ENCODE data around the gene IKZF5. TPM values are rescaled to one million over a fixed set of nuclear protein-coding genes. Genes with fewer than 3 reads are reported as not detected.

The IKZF5 gene
- 10.9 to 14.6 TPM (median 12.4 TPM) in 3 replicates for total RNA-seq

GRCh38 chr10:123008355-123009104 is at the start of gene IKZF5, which contains the start of gene ACADSB:
IKZF5 (minus strand) TSS chr10:123008795; CDS start chr10:122998625, 10,170 bp downstream.
ACADSB (plus strand) TSS chr10:123009006; CDS start chr10:123009030, 24 bp downstream.
- DNase-seq (ENCODE audit: low spot score in 2 of 2, unreplicated experiment in 2 of 2), result peak; percentile 92
- peaks cover 22% of the 10 kb centered on the region for H3K4me1 Mint-ChIP-seq
- TF ChIP-seq CTCF (IDR thresholded peaks at IDR 0.05; ENCODE audit: unreplicated experiment), result no peak
- no peaks in the 10 kb centered on the region for H3K9me3 Mint-ChIP-seq
- H3K4me3 Mint-ChIP-seq, result peak within 1 kb of the TSS; percentile 99
- H3K36me3 Mint-ChIP-seq, result peaks cover 9% of the 10 kb centered on the region
- H3K27me3 Mint-ChIP-seq (ENCODE audit: low read depth), result no peaks in the 10 kb centered on the region
- peak within 1 kb of the TSS; percentile 99 for H3K27ac Mint-ChIP-seq

GRCh38 chr10:123057968-123058367 is 49.4 kb upstream of the IKZF5 start:
- TF ChIP-seq CTCF (IDR thresholded peaks at IDR 0.05; ENCODE audit: unreplicated experiment), result no peak
- Mint-ChIP-seq H3K4me1 (no peaks in the 10 kb centered on the region), H3K9me3 (no peaks in the 10 kb centered on the region), H3K36me3 (peaks cover 16% of the 10 kb centered on the region), H3K4me3 (no peak overlapping the region), H3K27me3 (ENCODE audit: low read depth) (peaks cover 11% of the 10 kb centered on the region), H3K27ac (no peak overlapping the region)
- no peak for DNase-seq (ENCODE audit: low spot score in 2 of 2, unreplicated experiment in 2 of 2)

GRCh38 chr10:123045961-123046731 is 37.6 kb upstream of the IKZF5 start:
- Mint-ChIP-seq H3K9me3 (peaks cover 6% of the 10 kb centered on the region), H3K4me3 (no peak overlapping the region), H3K36me3 (peaks cover 25% of the 10 kb centered on the region), H3K27me3 (ENCODE audit: low read depth) (no peaks in the 10 kb centered on the region), H3K27ac (no peak overlapping the region), H3K4me1 (no peaks in the 10 kb centered on the region)
- DNase-seq (ENCODE audit: low spot score in 2 of 2, unreplicated experiment in 2 of 2), result no peak
- no peak for TF ChIP-seq CTCF (IDR thresholded peaks at IDR 0.05; ENCODE audit: unreplicated experiment)

- Mint-ChIP-seq H3K36me3 (peaks cover 13% of the 10 kb centered on the region), H3K9me3 (peaks cover 2% of the 10 kb centered on the region), H3K27ac (no peak overlapping the region), H3K4me3 (no peak overlapping the region), H3K4me1 (no peaks in the 10 kb centered on the region), H3K27me3 (ENCODE audit: low read depth) (no peaks in the 10 kb centered on the region)
- no peak for TF ChIP-seq CTCF (IDR thresholded peaks at IDR 0.05; ENCODE audit: unreplicated experiment)
- DNase-seq (ENCODE audit: low spot score in 2 of 2, unreplicated experiment in 2 of 2), result no peak
These were observed 35.8 kb upstream of the IKZF5 start for GRCh38 chr10:123044391-123044790.

- H3K4me1 Mint-ChIP-seq, result no peaks in the 10 kb centered on the region
- H3K9me3 Mint-ChIP-seq, result no peaks in the 10 kb centered on the region
- no peak overlapping the region for H3K4me3 Mint-ChIP-seq
- no peak overlapping the region for H3K27ac Mint-ChIP-seq
- peak; percentile 58 for TF ChIP-seq CTCF (IDR thresholded peaks at IDR 0.05; ENCODE audit: unreplicated experiment)
- H3K27me3 Mint-ChIP-seq (ENCODE audit: low read depth), result no peaks in the 10 kb centered on the region
- H3K36me3 Mint-ChIP-seq, result peaks cover 9% of the 10 kb centered on the region
- DNase-seq (ENCODE audit: low spot score in 2 of 2, unreplicated experiment in 2 of 2), result peak in 1 of 2 experiments; percentile 48
These were observed 34.9 kb upstream of the IKZF5 start for GRCh38 chr10:123043409-123043925.

Data from mesothelial cell of epicardium (in vitro differentiated cells).